K562 (cell line): ENCODE results near the gene FRYL. TPM values are rescaled to one million over a fixed set of nuclear protein-coding genes. Genes with fewer than 3 reads are reported as not detected.
A peak's percentile ranks its signal among the peaks of the same experiment; 100 is the strongest.

ENCODE experiments used
- CSDE1 ChIP-seq, 2 experiments: fragments of 450-650 bp; IDR thresholded peaks; 2 replicates each; pipeline ENCODE4 v1.6.1; 2016; ENCODE audit warnings: mild to moderate bottlenecking in 1 of 2
- EZH2 ChIP-seq: IDR thresholded peaks from 2 replicates; pipeline ENCODE4 v1.6.1; 2012; ENCODE audit warnings: low read depth, mild to moderate bottlenecking, inconsistent platforms, low read length, borderline replicate concordance
- KAT7 ChIP-seq: sonication (generic); formaldehyde crosslinking; IDR thresholded peaks from 2 replicates; pipeline ENCODE4 v1.8.0; 2022; ENCODE audit warnings: missing genetic modification reagents, mild to moderate bottlenecking, borderline replicate concordance
- NCOA6 ChIP-seq: fragments of 450-650 bp; IDR thresholded peaks from 2 replicates; pipeline ENCODE4 v1.6.1; 2017; ENCODE audit warnings: mild to moderate bottlenecking
- NR3C1 ChIP-seq: sonication (generic); formaldehyde crosslinking; IDR thresholded peaks from 2 replicates; pipeline ENCODE4 v1.8.1; 2022; ENCODE audit warnings: missing genetic modification reagents
- PHF8 ChIP-seq: fragments of 200-600 bp; sonication (generic); IDR thresholded peaks from 2 replicates; pipeline ENCODE4 v1.6.1; 2012; ENCODE audit warnings: mixed run types, mild to moderate bottlenecking, inconsistent platforms, low read length, moderate library complexity, borderline replicate concordance
- RB1 ChIP-seq: fragments of 450-650 bp; IDR thresholded peaks from 2 replicates; pipeline ENCODE4 v1.6.1; 2017; ENCODE audit warnings: low read depth, mild to moderate bottlenecking
- SIN3A ChIP-seq, 2 experiments: fragments of 150-350 bp in 1 of 2; IDR thresholded peaks; 2 replicates each; pipeline ENCODE4 v1.6.1; 2011 to 2016; ENCODE audit warnings: borderline replicate concordance in 2 of 2, low read depth in 2 of 2, low read length in 2 of 2, mild to moderate bottlenecking in 2 of 2, moderate library complexity in 2 of 2; ENCODE audit not compliant: control insufficient read depth in 1 of 2
- SMAD3 ChIP-seq: fragments of 450-650 bp; formaldehyde crosslinking; conservative IDR thresholded peaks from 2 replicates; pipeline ENCODE4 v1.4.0; 2020; ENCODE audit warnings: mild to moderate bottlenecking
- SMAD4 ChIP-seq: fragments of 250-450 bp; sonication (Bioruptor Pico); conservative IDR thresholded peaks from 2 replicates; pipeline ENCODE4 v1.8.0; 2021; ENCODE audit warnings: inconsistent platforms, mild to moderate bottlenecking, moderate library complexity
- TBP ChIP-seq: optimal IDR thresholded peaks from 2 replicates; pipeline ENCODE3; 2011; ENCODE audit warnings: low read depth, low read length, improper control_type of control experiment
- ZNF134 ChIP-seq: fragments of 250-450 bp; sonication (Bioruptor Pico); conservative IDR thresholded peaks from 2 replicates; pipeline ENCODE4 v1.4.0; 2020
- ZNF253 ChIP-seq: fragments of 250-450 bp; sonication (Bioruptor Pico); conservative IDR thresholded peaks from 2 replicates; pipeline ENCODE4 v1.6.1; 2021; ENCODE audit warnings: mild to moderate bottlenecking
- polyA plus RNA-seq, 8 experiments: library from polyadenylated mRNA; depleted of rRNA in 4 of 8; stranded (reverse) in 5 of 8; unstranded in 3 of 8; fragments of >200 nt; fragmentation: Nextera tagmentation in 2 of 8; fragmentation: Illumina TruSeq in 1 of 8; extraction: Ambion mirVana in 2 of 8; extraction: Trizol in 1 of 8; gene quantifications; 2 replicates each; pipeline versions ENCODE4 v1.2.1 to v1.2.3, GENCODE V29; 2011 to 2014; ENCODE audit warnings: inconsistent platforms in 1 of 8, missing spikeins in 1 of 8
- total RNA-seq, 7 experiments: library from RNA; depleted of rRNA in 6 of 7; stranded (reverse); fragments of >200 nt in 6 of 7; fragmentation: Illumina TruSeq in 2 of 7; extraction: Trizol in 2 of 7; gene quantifications; 2 replicates each; pipeline versions ENCODE4 v1.2.1 to v1.2.3, GENCODE V29; 2011 to 2021; ENCODE audit warnings: low replicate concordance in 1 of 7
- TF ChIP-seq, protein P1 (sequence below): fragments of 200-800 bp; sonication (Bioruptor generic); IDR thresholded peaks from 2 replicates; pipeline ENCODE4 v1.6.1; 2016; ENCODE audit warnings: missing genetic modification characterization, missing compliant biosample characterization
- TF ChIP-seq, protein P2 (sequence below): fragments of 250-450 bp; sonication (Bioruptor Pico); IDR thresholded peaks from 2 replicates; pipeline ENCODE4 v1.8.0; 2022; ENCODE audit warnings: moderate library complexity, mild to moderate bottlenecking, inconsistent platforms
- TF ChIP-seq, protein P3 (sequence below): fragments of 450-650 bp; formaldehyde crosslinking; IDR thresholded peaks from 2 replicates; pipeline ENCODE4 v1.4.0; 2022; ENCODE audit warnings: missing genetic modification characterization
- TF ChIP-seq, protein P4 (sequence below): fragments of 250-450 bp; sonication (Bioruptor Pico); IDR thresholded peaks from 2 replicates; pipeline ENCODE4 v1.5.0; 2021
- TF ChIP-seq, protein P5 (sequence below): sonication (generic); formaldehyde crosslinking; IDR thresholded peaks from 2 replicates; pipeline ENCODE4 v1.8.0; 2022; ENCODE audit warnings: mild to moderate bottlenecking, missing genetic modification reagents, borderline replicate concordance

Gene FRYL
- total and polyA plus RNA-seq, 9 of the 15 experiments (the other 6 are each of a cell fraction or from before 2014, with no cell fraction given), result 7.2 to 34.9 (median 15.9) TPM

DNA sequence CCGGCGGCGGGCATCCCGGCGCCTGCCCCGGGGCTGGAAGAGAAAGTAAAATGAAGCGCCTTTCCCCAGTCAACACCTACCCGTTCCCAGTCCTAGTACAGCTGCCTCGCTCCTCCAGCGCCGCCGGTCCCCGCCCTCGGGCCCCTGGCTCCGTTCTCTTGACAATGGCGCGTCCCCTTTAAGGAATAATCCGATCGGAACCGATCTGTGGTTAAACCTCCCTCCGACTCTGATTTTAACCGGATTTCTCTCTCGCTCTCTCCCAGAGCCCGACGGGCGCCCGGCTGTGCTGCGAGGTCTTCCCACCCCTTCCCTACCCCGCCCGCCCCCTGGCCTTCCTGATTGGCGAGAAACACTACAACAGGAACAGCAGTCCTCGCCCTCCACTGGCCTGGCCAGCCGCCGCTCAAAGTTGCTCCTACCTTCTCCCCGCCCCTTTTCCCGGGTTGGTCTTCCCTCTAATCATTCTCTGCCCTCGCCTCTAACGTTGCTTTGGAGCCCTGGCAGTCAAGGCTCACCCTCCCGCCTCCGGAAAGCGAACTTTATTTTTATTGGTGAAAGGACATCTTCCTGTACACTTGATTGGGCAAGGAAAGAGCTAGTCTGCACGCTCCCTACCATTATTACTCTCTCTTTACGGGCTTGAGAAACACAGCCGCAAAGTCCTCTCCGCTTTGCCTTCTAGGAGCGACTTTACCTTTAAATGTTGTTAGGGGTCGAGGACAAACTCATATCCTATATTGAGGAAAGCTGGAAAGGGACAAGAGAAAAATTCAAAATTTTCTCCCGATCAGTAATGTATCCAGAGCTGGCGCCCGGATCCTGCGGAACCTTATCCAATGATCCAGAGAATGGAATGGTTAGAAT is at the start of gene FRYL (continued):
- TF ChIP-seq SIN3A (IDR thresholded peaks at IDR 0.05; ENCODE audit: borderline replicate concordance in 2 of 2, control insufficient read depth in 1 of 2, low read depth in 2 of 2, low read length in 2 of 2) (peak in 1 of 2 experiments; percentile 41; a peak in 2 of 4 replicates), EZH2 (no peak), SMAD4 (CRISPR knock-in tag) (no peak), TBP (peak; percentile 85), CSDE1 (IDR thresholded peaks at IDR 0.05) (no peak), ZNF253 (CRISPR knock-in tag) (no peak), NCOA6 (no peak), NR3C1 (CRISPR knock-in tag) (no peak), KAT7 (CRISPR knock-in tag) (no peak), RB1 (peak; percentile 5; the same call in 1 of the 2 replicates), ZNF134 (no peak), SMAD3 (CRISPR knock-in tag) (no peak), PHF8 (peak; percentile 68; the same call in 1 of the 2 replicates)
- TF ChIP-seq, protein P1, sequence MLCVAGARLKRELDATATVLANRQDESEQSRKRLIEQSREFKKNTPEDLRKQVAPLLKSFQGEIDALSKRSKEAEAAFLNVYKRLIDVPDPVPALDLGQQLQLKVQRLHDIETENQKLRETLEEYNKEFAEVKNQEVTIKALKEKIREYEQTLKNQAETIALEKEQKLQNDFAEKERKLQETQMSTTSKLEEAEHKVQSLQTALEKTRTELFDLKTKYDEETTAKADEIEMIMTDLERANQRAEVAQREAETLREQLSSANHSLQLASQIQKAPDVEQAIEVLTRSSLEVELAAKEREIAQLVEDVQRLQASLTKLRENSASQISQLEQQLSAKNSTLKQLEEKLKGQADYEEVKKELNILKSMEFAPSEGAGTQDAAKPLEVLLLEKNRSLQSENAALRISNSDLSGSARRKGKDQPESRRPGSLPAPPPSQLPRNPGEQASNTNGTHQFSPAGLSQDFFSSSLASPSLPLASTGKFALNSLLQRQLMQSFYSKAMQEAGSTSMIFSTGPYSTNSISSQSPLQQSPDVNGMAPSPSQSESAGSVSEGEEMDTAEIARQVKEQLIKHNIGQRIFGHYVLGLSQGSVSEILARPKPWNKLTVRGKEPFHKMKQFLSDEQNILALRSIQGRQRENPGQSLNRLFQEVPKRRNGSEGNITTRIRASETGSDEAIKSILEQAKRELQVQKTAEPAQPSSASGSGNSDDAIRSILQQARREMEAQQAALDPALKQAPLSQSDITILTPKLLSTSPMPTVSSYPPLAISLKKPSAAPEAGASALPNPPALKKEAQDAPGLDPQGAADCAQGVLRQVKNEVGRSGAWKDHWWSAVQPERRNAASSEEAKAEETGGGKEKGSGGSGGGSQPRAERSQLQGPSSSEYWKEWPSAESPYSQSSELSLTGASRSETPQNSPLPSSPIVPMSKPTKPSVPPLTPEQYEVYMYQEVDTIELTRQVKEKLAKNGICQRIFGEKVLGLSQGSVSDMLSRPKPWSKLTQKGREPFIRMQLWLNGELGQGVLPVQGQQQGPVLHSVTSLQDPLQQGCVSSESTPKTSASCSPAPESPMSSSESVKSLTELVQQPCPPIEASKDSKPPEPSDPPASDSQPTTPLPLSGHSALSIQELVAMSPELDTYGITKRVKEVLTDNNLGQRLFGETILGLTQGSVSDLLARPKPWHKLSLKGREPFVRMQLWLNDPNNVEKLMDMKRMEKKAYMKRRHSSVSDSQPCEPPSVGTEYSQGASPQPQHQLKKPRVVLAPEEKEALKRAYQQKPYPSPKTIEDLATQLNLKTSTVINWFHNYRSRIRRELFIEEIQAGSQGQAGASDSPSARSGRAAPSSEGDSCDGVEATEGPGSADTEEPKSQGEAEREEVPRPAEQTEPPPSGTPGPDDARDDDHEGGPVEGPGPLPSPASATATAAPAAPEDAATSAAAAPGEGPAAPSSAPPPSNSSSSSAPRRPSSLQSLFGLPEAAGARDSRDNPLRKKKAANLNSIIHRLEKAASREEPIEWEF (CRISPR knock-in tag), result no peak
- TF ChIP-seq, protein P2, sequence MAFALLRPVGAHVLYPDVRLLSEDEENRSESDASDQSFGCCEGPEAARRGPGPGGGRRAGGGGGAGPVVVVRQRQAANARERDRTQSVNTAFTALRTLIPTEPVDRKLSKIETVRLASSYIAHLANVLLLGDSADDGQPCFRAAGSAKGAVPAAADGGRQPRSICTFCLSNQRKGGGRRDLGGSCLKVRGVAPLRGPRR (CRISPR knock-in tag), result no peak
- TF ChIP-seq, protein P3, sequence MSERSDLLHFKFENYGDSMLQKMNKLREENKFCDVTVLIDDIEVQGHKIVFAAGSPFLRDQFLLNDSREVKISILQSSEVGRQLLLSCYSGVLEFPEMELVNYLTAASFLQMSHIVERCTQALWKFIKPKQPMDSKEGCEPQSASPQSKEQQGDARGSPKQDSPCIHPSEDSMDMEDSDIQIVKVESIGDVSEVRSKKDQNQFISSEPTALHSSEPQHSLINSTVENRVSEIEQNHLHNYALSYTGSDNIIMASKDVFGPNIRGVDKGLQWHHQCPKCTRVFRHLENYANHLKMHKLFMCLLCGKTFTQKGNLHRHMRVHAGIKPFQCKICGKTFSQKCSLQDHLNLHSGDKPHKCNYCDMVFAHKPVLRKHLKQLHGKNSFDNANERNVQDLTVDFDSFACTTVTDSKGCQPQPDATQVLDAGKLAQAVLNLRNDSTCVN, result no peak
- TF ChIP-seq, protein P4, sequence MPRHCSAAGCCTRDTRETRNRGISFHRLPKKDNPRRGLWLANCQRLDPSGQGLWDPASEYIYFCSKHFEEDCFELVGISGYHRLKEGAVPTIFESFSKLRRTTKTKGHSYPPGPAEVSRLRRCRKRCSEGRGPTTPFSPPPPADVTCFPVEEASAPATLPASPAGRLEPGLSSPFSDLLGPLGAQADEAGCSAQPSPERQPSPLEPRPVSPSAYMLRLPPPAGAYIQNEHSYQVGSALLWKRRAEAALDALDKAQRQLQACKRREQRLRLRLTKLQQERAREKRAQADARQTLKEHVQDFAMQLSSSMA (CRISPR knock-in tag), result no peak
- TF ChIP-seq, protein P5, sequence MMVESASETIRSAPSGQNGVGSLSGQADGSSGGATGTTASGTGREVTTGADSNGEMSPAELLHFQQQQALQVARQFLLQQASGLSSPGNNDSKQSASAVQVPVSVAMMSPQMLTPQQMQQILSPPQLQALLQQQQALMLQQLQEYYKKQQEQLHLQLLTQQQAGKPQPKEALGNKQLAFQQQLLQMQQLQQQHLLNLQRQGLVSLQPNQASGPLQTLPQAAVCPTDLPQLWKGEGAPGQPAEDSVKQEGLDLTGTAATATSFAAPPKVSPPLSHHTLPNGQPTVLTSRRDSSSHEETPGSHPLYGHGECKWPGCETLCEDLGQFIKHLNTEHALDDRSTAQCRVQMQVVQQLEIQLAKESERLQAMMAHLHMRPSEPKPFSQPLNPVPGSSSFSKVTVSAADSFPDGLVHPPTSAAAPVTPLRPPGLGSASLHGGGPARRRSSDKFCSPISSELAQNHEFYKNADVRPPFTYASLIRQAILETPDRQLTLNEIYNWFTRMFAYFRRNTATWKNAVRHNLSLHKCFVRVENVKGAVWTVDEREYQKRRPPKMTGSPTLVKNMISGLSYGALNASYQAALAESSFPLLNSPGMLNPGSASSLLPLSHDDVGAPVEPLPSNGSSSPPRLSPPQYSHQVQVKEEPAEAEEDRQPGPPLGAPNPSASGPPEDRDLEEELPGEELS (CRISPR knock-in tag), result no peak
